Upper lobe of left lung (tissue), 4 donors: ENCODE data around the gene CACNB4.

Experiments used
- CTCF ChIP-seq, 6 experiments: fragments of 450-650 bp in 4 of 6; fragments of 200-600 bp in 2 of 6; sonication (generic) in 2 of 6; IDR thresholded peaks; one replicate each; pipeline ENCODE4 v1.5.1; 2016 to 2019; ENCODE audit warnings: antibody characterized with exemption in 6 of 6
- POLR2A ChIP-seq, 4 donors: fragments of 450-650 bp; IDR thresholded peaks; one replicate each; pipeline ENCODE4 v1.5.1; 2016 to 2017; ENCODE audit warnings: antibody characterized with exemption in 4 of 4, mild to moderate bottlenecking in 2 of 4

GRCh38 chr2:151952691-151953456 is 146.0 kb downstream of the CACNB4 start:
- TF ChIP-seq CTCF (IDR thresholded peaks at IDR 0.05) (no peak), POLR2A (IDR thresholded peaks at IDR 0.05) (no peak)
